HG02981 (cell line): ENCODE data around the gene HNF1B.

Experiments used
- ATAC-seq: cut with Tn5 transposase; IDR thresholded peaks from one replicate; pipeline ENCODE4 v1.9.1; 2021; ENCODE audit warnings: mild to moderate bottlenecking, moderate library complexity; ENCODE audit not compliant: unreplicated experiment

HNF1B gene

DNA sequence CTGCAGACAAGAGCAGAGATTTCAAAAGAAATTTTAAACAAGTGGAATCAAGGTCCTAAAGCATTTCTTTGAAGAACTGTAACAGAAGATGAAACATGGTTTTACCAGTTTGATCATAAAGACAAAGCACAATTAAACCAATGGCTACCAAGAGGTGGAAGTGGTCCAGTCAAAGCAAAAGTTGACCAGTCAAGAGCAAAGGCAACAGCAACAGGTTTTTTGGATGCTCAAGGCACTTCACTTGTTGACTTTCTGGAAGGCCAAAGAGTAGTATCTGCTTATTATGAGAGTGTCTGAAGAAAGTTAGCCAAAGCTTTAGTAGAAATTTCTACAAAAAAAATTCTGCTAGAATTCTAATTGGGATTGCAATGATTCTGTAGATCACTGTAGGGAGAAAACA, 106.9 kb downstream of the HNF1B start:
- ATAC-seq = no peak
